ENCODE measurements around the gene S100A1. TPM values are rescaled to one million over a fixed set of nuclear protein-coding genes. Genes with fewer than 3 reads are reported as not detected.

Gene S100A1
- total RNA-seq, 3 donors from 2014 or later (not counting 1 experiment from before 2014, with no cell fraction given): not detected

DNA sequence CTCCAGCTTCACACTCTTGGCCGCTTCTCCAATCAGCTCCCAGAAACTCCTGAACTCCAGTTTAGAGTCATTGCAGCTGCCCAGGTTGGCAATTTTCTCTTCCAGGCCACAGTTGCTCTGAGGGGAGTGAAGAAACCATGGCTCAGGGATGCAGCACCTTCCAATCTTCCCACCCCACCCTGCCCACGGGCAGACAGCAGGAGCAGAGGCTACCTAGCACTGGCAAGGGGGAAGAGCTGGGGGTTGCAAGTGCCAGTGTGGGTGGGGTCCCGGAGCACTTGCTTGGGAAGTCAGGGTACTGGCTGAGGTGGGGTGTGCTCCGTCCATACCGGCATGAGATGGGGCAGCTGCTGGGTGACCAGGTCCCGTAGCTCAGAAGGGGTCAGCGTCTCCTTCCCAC, 13.3 kb upstream of the S100A1 start:
- TF ChIP-seq, protein P1, sequence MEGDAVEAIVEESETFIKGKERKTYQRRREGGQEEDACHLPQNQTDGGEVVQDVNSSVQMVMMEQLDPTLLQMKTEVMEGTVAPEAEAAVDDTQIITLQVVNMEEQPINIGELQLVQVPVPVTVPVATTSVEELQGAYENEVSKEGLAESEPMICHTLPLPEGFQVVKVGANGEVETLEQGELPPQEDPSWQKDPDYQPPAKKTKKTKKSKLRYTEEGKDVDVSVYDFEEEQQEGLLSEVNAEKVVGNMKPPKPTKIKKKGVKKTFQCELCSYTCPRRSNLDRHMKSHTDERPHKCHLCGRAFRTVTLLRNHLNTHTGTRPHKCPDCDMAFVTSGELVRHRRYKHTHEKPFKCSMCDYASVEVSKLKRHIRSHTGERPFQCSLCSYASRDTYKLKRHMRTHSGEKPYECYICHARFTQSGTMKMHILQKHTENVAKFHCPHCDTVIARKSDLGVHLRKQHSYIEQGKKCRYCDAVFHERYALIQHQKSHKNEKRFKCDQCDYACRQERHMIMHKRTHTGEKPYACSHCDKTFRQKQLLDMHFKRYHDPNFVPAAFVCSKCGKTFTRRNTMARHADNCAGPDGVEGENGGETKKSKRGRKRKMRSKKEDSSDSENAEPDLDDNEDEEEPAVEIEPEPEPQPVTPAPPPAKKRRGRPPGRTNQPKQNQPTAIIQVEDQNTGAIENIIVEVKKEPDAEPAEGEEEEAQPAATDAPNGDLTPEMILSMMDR (IDR thresholded peaks at IDR 0.05): no peak
- H3K4me1 ChIP-seq (ENCODE audit: control insufficient read depth, insufficient read depth, low read length): peaks cover 11% of the 10 kb centered on the region
- intact Hi-C loops (cut with micrococcal nuclease): no loop called here
- no peak overlapping the region for H3K4me3 ChIP-seq (ENCODE audit: low read length)
- H3K4me3 Mint-ChIP-seq: no peak overlapping the region
- ATAC-seq: no peak
- peaks cover 0 to 7% of the 10 kb centered on the region in 2 donors for H3K4me1 Mint-ChIP-seq
- H3K27me3 Mint-ChIP-seq (ENCODE audit: low read depth in 2 of 2): no peaks in the 10 kb centered on the region
- H3K9me3 Mint-ChIP-seq: no peaks in the 10 kb centered on the region
- 97% methylated on average over 6 of the region's 7 CpGs for WGBS (ENCODE audit: insufficient coverage)
- H3K27ac ChIP-seq (ENCODE audit: low read length): no peak overlapping the region
- no peaks in the 10 kb centered on the region for H3K36me3 Mint-ChIP-seq
- no peaks in the 10 kb centered on the region for H3K36me3 ChIP-seq (ENCODE audit: control insufficient read depth, insufficient read depth, low read length)
- no peak overlapping the region for H3K27ac Mint-ChIP-seq
- DNase-seq: no peak
- no peaks in the 10 kb centered on the region for H3K9me3 ChIP-seq (ENCODE audit: control insufficient read depth, insufficient read depth, low read length)
- no peaks in the 10 kb centered on the region for H3K27me3 ChIP-seq (ENCODE audit: control insufficient read depth, insufficient read depth, low read length)

DNA sequence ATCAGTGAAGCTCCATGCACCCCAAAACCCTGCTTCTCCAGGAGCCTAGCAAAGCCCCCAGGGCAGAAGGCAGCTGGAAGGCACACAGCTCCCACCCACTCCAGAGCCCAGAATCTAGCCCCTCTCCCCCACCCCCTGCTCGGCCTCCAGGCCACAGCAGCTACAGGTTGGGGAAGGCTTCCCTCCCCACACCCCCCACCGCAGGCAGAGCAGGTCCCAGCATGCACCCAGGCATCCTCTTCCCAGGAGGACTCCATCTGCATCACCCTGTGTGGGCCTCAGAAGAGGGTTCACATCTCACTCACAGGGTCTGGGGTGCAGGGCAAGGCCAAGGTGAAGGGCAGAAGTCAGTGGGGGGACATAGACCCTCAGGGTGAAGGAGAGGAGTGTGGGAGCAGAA, 12.8 kb upstream of the S100A1 start:
- no peaks in the 10 kb centered on the region for H3K27me3 Mint-ChIP-seq (ENCODE audit: low read depth in 2 of 2)
- intact Hi-C loops (cut with micrococcal nuclease): no loop called here
- WGBS (ENCODE audit: insufficient coverage): 83% methylated on average over 1 of the region's 2 CpGs
- no peaks in the 10 kb centered on the region for H3K9me3 Mint-ChIP-seq
- ATAC-seq (no peak), DNase-seq (no peak)
- H3K27ac Mint-ChIP-seq: no peak overlapping the region
- no peaks in the 10 kb centered on the region for H3K9me3 ChIP-seq (ENCODE audit: control insufficient read depth, insufficient read depth, low read length)
- TF ChIP-seq, protein P1 (IDR thresholded peaks at IDR 0.05): no peak
- no peak overlapping the region for H3K4me3 Mint-ChIP-seq
- no peaks in the 10 kb centered on the region for H3K27me3 ChIP-seq (ENCODE audit: control insufficient read depth, insufficient read depth, low read length)
- H3K27ac ChIP-seq (ENCODE audit: low read length): no peak overlapping the region
- H3K36me3 Mint-ChIP-seq: no peaks in the 10 kb centered on the region
- H3K4me1 Mint-ChIP-seq: peaks cover 0 to 7% of the 10 kb centered on the region in 2 donors
- H3K4me3 ChIP-seq (ENCODE audit: low read length): no peak overlapping the region
- H3K36me3 ChIP-seq (ENCODE audit: control insufficient read depth, insufficient read depth, low read length): no peaks in the 10 kb centered on the region
- H3K4me1 ChIP-seq (ENCODE audit: control insufficient read depth, insufficient read depth, low read length): peaks cover 10% of the 10 kb centered on the region

DNA sequence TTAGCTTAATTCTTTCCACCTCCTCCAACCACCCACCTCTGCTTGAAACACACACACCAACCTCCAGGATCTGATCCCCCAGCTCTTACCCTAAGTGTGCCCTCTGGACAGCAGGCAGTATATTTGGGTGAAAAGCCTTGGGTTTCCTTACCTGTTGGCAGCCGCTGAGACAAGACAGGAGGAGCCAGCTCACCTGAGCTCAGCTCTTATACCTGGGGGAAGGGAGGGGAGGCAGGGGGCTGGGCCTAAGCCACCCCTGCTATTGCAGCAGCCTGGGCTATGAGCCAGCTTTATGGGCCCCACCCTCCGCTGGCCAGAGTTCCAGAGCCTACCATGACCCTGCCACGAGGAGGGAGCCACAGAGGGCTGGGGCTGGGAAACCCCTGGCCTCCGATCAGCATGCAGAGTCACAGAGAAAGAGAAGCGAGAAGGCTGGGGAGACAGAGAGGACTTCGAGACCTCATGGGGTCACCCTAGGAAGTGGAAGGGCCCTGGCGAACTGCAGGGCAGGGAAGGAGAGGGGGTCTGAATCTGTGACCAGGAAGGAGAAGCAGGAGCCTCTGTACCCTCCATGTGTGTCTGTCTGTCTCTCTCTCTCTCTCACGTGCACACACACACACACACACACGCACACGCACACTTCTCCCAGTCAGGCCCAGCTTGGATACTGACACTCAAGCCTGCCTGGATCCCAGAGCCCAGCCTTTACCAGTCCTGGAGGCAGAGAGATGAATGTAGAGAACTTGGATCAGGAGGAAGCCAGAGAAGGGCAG, 11.9 kb upstream of the S100A1 start, which contains the start of gene S100A14:
S100A14 (minus strand) TSS at position 182 of the 773 bp plus-strand sequence. CDS start 467 bp downstream, outside the sequence.
- H3K27me3 Mint-ChIP-seq (ENCODE audit: low read depth in 2 of 2): no peaks in the 10 kb centered on the region
- intact Hi-C loops (cut with micrococcal nuclease): no loop called here
- 82% methylated on average over 10 of the region's 10 CpGs for WGBS (ENCODE audit: insufficient coverage)
- no peak within 1 kb of the TSS for H3K4me3 Mint-ChIP-seq
- H3K9me3 ChIP-seq (ENCODE audit: control insufficient read depth, insufficient read depth, low read length): no peaks in the 10 kb centered on the region
- peaks cover 0 to 7% of the 10 kb centered on the region in 2 donors for H3K4me1 Mint-ChIP-seq
- DNase-seq (no peak), ATAC-seq (no peak)
- H3K27ac ChIP-seq (ENCODE audit: low read length): no peak within 1 kb of the TSS
- TF ChIP-seq, protein P1 (IDR thresholded peaks at IDR 0.05): no peak
- H3K27ac Mint-ChIP-seq: no peak within 1 kb of the TSS
- H3K36me3 ChIP-seq (ENCODE audit: control insufficient read depth, insufficient read depth, low read length): no peaks in the 10 kb centered on the region
- H3K4me3 ChIP-seq (ENCODE audit: low read length): no peak within 1 kb of the TSS
- H3K9me3 Mint-ChIP-seq: no peaks in the 10 kb centered on the region
- no peaks in the 10 kb centered on the region for H3K36me3 Mint-ChIP-seq
- peaks cover 8% of the 10 kb centered on the region for H3K4me1 ChIP-seq (ENCODE audit: control insufficient read depth, insufficient read depth, low read length)
- no peaks in the 10 kb centered on the region for H3K27me3 ChIP-seq (ENCODE audit: control insufficient read depth, insufficient read depth, low read length)

All from natural killer cell (primary cell).